MM.1S (cell line): ENCODE data around the gene LAG3.

ENCODE experiments used
- EZH2 ChIP-seq: fragments of 300-600 bp; sonication (generic); optimal IDR thresholded peaks from 2 replicates; pipeline ENCODE3; 2017; ENCODE audit warnings: low read depth, mild to moderate bottlenecking, antibody characterized with exemption, low read length, mixed read lengths
- TF ChIP-seq, protein P1 (sequence below): fragments of 300-600 bp; sonication (generic); IDR thresholded peaks from 2 replicates; pipeline ENCODE4 v1.5.1; 2016; ENCODE audit warnings: antibody characterized with exemption, low read length, mixed read lengths

- TF ChIP-seq, protein P1, sequence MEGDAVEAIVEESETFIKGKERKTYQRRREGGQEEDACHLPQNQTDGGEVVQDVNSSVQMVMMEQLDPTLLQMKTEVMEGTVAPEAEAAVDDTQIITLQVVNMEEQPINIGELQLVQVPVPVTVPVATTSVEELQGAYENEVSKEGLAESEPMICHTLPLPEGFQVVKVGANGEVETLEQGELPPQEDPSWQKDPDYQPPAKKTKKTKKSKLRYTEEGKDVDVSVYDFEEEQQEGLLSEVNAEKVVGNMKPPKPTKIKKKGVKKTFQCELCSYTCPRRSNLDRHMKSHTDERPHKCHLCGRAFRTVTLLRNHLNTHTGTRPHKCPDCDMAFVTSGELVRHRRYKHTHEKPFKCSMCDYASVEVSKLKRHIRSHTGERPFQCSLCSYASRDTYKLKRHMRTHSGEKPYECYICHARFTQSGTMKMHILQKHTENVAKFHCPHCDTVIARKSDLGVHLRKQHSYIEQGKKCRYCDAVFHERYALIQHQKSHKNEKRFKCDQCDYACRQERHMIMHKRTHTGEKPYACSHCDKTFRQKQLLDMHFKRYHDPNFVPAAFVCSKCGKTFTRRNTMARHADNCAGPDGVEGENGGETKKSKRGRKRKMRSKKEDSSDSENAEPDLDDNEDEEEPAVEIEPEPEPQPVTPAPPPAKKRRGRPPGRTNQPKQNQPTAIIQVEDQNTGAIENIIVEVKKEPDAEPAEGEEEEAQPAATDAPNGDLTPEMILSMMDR, result no peak
- no peak for TF ChIP-seq EZH2
Observed at GRCh38 chr12:6787309-6787708, 15.0 kb downstream of the LAG3 start.
